Endodermal cell (in vitro differentiated cells): ENCODE results near the gene DNHD1. TPM values are rescaled to one million over a fixed set of nuclear protein-coding genes. Genes with fewer than 3 reads are reported as not detected.
A peak's percentile ranks its signal among the peaks of the same experiment; 100 is the strongest.

Experiments used
- DNase-seq: peaks from one replicate; pipeline ENCODE4 v3.0.0-alpha.2; 2017
- H3K27ac ChIP-seq: 2 replicates; pipeline ENCODE4 v1.5.1; 2013; ENCODE audit warnings: mild to moderate bottlenecking, low read depth, low read length, moderate library complexity
- H3K27me3 ChIP-seq: 2 replicates; pipeline ENCODE4 v1.6.1; 2013; ENCODE audit warnings: mild to moderate bottlenecking, low read length, moderate library complexity; ENCODE audit not compliant: insufficient read depth, control insufficient read depth, poor library complexity, severe bottlenecking
- H3K36me3 ChIP-seq: 2 replicates; pipeline ENCODE4 v1.7.0; 2013; ENCODE audit warnings: mild to moderate bottlenecking, low read length, moderate library complexity; ENCODE audit not compliant: control insufficient read depth, insufficient read depth
- H3K4me1 ChIP-seq: one replicate; pipeline ENCODE4 v1.7.0; 2013; ENCODE audit warnings: low read length; ENCODE audit not compliant: control insufficient read depth, insufficient read depth
- H3K4me3 ChIP-seq: 2 replicates; pipeline ENCODE4 v1.5.1; 2013; ENCODE audit warnings: mild to moderate bottlenecking, low read length, moderate library complexity
- H3K9ac ChIP-seq: 2 replicates; pipeline ENCODE4 v1.6.1; 2013; ENCODE audit warnings: mild to moderate bottlenecking, low read length, moderate library complexity; ENCODE audit not compliant: poor library complexity, severe bottlenecking; ENCODE audit errors: extremely low read depth
- H3K9me3 ChIP-seq: 2 replicates; pipeline ENCODE4 v1.6.1; 2013; ENCODE audit warnings: mild to moderate bottlenecking, low read length, moderate library complexity; ENCODE audit not compliant: control insufficient read depth
- H3K27ac Mint-ChIP-seq: 2 replicates; pipeline ENCODE4 v1.8.0; 2020; ENCODE audit warnings: mixed read lengths
- H3K27me3 Mint-ChIP-seq: 2 replicates; pipeline ENCODE4 v1.8.0; 2021; ENCODE audit warnings: mild to moderate bottlenecking, mixed read lengths; ENCODE audit not compliant: insufficient read depth
- H3K36me3 Mint-ChIP-seq: 2 replicates; pipeline ENCODE4 v1.8.0; 2020; ENCODE audit warnings: low read depth, mixed read lengths
- H3K4me1 Mint-ChIP-seq: 2 replicates; pipeline ENCODE4 v1.8.0; 2020; ENCODE audit warnings: mixed read lengths
- H3K4me3 Mint-ChIP-seq: 2 replicates; pipeline ENCODE4 v1.8.0; 2020; ENCODE audit warnings: mild to moderate bottlenecking, moderate library complexity, mixed read lengths
- H3K9me3 Mint-ChIP-seq: 2 replicates; pipeline ENCODE4 v1.8.0; 2020; ENCODE audit warnings: mild to moderate bottlenecking, mixed read lengths
- CTCF ChIP-seq: fragments of 200-600 bp; sonication (generic); conservative IDR thresholded peaks from 2 replicates; pipeline ENCODE4 v1.5.0; 2021; ENCODE audit warnings: antibody characterized with exemption, mild to moderate bottlenecking
- WGBS, 2 experiments: methylation state at CpG; one replicate each; pipeline versions ENCODE4 v1.1.5 to v1.1.7; 2013; ENCODE audit warnings: missing lambda C conversion rate in 2 of 2, mixed read lengths in 1 of 2; ENCODE audit not compliant: insufficient coverage in 1 of 2, insufficient read length in 1 of 2; 5-methylcytosine and 5-hydroxymethylcytosine counted together
- total RNA-seq, 2 donors: library from RNA; stranded (reverse); fragmentation: NEBNext Ultra II Directional in 1 of 2; extraction: Animal tissue kit (Norgen Biotek cat#: 25700) in 1 of 2; gene quantifications; 2 replicates in 1 of 2; 3 replicates in 1 of 2; pipeline ENCODE4 v1.2.1, GENCODE V29; 2021

Gene DNHD1
- total RNA-seq, 2 donors from 2014 or later, result 11.0 to 12.2 TPM

- peaks cover 12% of the 10 kb centered on the region for H3K36me3 Mint-ChIP-seq
- Histone ChIP-seq H3K27me3 (no peaks in the 10 kb centered on the region), H3K36me3 (peaks cover 14% of the 10 kb centered on the region), H3K4me1 (peaks cover 7% of the 10 kb centered on the region), H3K4me3 (peak overlapping the region; percentile 7), H3K9me3 (no peaks in the 10 kb centered on the region), H3K27ac (no peak overlapping the region), H3K9ac (no peak overlapping the region)
- H3K9me3 Mint-ChIP-seq, result no peaks in the 10 kb centered on the region
- no peak overlapping the region for H3K4me3 Mint-ChIP-seq
- no peak for DNase-seq
- no peaks in the 10 kb centered on the region for H3K27me3 Mint-ChIP-seq
- H3K27ac Mint-ChIP-seq, result no peak overlapping the region
- no peaks in the 10 kb centered on the region for H3K4me1 Mint-ChIP-seq
- no peak for TF ChIP-seq CTCF
- WGBS, 2 experiments, result 91 to 93% methylated on average over 1 of the region's 1 CpG
Measured at GRCh38 chr11:6620636-6621035, 123.6 kb downstream of the DNHD1 start.

Other genes starting within 250 kb of the DNHD1 start
- 100 to 1,000 TPM; 433 to 467 TPM for gene CCKBR, start 237.4 kb upstream of the DNHD1 start, total RNA-seq
- 10 to 100 TPM; 42.2 to 70.2 TPM for gene CAVIN3, start 176.8 kb upstream of the DNHD1 start, total RNA-seq
- gene SMPD1, start 106.8 kb upstream of the DNHD1 start, total RNA-seq, result 10 to 100 TPM in 1 of 2 donors, 1 to 10 TPM in 1; 9.4 to 28.7 TPM
- gene APBB1, start 78.2 kb upstream of the DNHD1 start, total RNA-seq, result 10 to 100 TPM; 51.5 to 51.6 TPM
- 1 to 10 TPM; 3.9 to 6.0 TPM for gene HPX, start 56.3 kb upstream of the DNHD1 start, total RNA-seq
- 10 to 100 TPM; 13.0 to 18.0 TPM for gene TRIM3, start 23.3 kb upstream of the DNHD1 start, total RNA-seq
- 10 to 100 TPM; 56.5 to 56.8 TPM for gene ARFIP2, start 15.9 kb upstream of the DNHD1 start, total RNA-seq
- gene TIMM10B, start 15.8 kb upstream of the DNHD1 start, total RNA-seq, result 10 to 100 TPM; 29.6 to 30.5 TPM
- gene RRP8, start 106.3 kb downstream of the DNHD1 start, total RNA-seq, result 10 to 100 TPM; 11.0 to 12.8 TPM
- 100 to 1,000 TPM; 125 to 136 TPM for gene ILK, start 106.5 kb downstream of the DNHD1 start, total RNA-seq
- 100 to 1,000 TPM; 168 to 202 TPM for gene TAF10, start 114.9 kb downstream of the DNHD1 start, total RNA-seq
- 10 to 100 TPM; 68.3 to 71.0 TPM for gene TPP1, start 122.1 kb downstream of the DNHD1 start, total RNA-seq
- gene DCHS1, start 158.5 kb downstream of the DNHD1 start, total RNA-seq, result 10 to 100 TPM; 13.7 to 14.3 TPM
- gene MRPL17, start 186.1 kb downstream of the DNHD1 start, total RNA-seq, result 10 to 100 TPM; 57.6 to 72.6 TPM